NCI-H1105 (cell line): ENCODE data around the gene AMN1.
"Not testable (repeated sequence)": the region's sequence is repeated elsewhere in the genome, so short reads cannot be mapped to it uniquely, and the experiment has no call there.

Source experiments
- DNase-seq: peaks from one replicate; lab custom pipeline; 2025; lab: John Stamatoyannopoulos, UW

AMN1 gene

GRCh38 chr12:31685801-31686200 is 43.0 kb downstream of the AMN1 start:
- no peak for DNase-seq

DNA sequence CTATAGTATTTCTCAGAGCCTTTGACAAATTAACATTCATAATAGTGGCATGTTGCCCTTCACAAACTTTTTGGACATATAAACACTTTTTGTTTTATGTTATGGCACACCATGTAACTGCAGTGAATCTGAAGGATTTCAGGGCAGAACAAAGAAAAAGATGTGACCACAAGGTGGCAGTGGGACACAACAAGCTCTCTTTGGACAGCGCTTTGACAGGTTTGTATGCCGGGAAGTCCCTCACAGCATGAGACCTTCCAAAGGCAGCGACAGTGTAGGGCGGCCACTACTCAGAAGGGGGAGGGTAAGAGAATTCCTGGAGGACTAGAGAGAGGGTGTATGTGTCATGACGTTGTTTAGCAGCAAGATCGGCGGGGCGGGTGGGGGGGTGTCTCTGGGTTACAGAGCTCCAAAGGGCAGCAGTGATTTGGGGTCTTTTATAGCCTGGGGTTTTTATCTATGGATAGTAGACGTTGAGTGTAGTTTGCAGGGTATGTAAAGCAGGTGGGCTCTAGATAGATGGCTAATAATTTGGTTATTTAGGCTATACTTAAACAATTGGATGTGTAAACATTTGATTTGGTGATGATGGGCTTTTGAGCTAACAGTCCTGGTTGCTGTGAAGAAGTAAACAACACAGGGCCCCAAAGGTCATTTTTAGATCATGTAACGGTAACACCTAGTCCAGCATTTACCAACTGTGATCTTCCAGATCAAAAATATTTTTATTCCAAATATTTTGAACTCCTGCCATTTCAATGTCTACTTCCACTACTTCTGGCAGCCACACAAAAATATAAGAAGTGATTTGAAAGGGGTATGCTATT is 46.5 kb downstream of the AMN1 start:
- DNase-seq, result peak; percentile 62

GRCh38 chr12:31672521-31672920 is 56.3 kb downstream of the AMN1 start:
- no peak for DNase-seq

DNA sequence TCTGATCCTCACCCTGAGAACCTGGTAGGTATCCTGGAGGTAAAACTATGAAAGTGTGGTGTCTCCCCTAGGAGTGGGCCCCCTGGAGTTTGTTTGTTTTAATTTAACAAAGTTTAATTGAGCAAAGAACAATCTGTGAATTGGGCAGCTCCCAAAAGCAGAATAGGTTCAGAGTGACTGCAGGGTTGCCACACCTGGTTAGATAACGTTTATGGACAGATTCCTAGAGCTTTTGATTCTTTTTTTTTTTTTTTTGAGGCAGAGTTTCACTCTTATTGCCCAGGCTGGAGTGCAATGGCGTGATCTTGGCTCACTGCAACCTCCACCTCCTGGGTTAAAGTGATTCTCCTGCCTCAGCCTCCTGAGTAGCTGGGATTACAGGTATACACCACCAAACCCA is 59.2 kb downstream of the AMN1 start:
- DNase-seq, result not testable (repeated sequence)

DNA sequence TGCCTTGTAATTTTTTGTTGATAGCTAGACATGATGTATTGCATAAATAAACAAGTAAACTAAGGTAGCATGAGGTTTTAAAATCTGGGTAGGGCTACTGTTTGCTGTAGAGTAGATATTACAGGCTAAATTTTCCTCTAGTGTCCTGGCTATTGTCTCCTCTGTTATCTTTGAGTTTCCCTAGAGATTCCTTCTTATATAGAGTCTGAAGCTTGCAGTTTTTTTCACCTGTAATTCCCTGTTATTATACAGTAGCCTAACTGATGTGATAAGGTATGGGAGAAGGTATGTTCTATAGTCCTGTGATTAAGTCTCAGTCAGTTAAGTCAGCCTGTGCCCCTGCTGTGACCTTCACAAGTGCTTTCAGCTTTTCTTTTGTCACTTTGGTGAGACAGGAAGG is 59.8 kb downstream of the AMN1 start:
- no peak for DNase-seq

DNA sequence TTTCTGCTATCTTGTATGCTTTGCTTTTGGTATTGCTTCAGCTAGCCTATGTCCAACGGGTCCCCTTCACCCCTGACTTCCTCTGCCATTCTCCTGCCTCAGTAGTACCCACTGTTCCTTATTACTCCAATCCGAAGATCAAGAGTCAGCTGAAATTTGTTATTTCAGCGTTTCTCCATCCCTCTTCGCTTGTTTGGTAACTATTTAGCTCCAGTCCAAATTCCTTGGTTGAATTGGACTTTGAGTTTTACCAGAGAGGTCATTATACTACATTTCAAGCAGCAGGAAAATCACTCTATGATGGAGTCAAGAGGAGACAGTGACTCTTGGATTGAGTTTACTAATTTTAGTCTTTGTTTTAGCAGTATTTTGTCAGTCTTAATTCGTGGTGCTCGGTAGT is 64.8 kb downstream of the AMN1 start:
- DNase-seq, result no peak

DNA sequence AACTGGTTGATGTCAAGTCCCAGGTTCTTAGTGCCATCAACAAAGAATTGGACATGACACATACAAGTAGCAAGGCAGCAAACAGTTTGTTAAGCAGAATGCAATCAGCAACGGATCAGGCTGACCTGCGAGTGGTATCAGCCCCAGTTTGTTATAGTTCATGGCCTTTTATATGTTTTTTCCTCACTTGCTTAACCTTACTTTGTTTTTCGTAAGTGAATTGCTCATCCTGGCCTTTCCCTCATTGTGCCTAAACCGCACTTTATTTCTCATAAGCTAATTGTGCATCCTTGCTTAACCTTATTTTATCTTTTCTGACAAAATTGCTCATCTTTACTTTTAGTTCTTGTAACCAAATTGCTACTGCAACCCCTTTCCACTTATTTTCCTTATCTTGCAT is 65.2 kb downstream of the AMN1 start:
- DNase-seq, result no peak

DNA sequence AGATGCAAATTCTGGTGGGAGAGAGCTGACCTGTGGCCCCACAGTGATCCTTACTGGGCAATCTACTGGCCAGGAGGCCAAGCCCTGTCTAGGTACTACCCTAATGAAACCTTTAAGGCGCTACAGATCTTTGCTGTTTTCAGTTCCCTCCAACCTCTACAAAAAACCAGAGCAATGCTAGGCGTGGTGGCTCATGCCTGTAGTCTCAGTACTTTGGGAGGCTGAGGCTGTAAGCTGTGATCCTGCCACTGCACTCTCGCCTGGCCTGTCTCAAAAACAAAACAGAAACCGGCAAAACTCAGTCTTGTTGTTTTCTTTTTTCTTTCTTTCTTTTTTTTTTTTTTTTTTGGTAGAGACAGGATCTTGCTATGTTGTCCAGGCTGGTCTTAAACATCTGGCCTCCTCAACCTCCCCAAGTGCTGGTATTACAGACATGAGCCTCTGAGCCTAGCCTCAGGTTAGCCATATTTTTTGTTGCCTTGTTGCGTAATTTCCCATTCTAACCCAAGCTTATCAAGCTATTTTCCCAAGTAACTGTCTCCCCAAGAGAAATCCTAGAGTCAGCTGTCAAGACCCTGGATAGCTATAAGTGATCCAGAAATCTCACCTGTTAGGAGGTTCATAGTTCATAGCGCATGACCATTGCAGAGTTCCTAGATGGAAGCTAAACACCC is 66.5 kb downstream of the AMN1 start:
- no peak for DNase-seq

DNA sequence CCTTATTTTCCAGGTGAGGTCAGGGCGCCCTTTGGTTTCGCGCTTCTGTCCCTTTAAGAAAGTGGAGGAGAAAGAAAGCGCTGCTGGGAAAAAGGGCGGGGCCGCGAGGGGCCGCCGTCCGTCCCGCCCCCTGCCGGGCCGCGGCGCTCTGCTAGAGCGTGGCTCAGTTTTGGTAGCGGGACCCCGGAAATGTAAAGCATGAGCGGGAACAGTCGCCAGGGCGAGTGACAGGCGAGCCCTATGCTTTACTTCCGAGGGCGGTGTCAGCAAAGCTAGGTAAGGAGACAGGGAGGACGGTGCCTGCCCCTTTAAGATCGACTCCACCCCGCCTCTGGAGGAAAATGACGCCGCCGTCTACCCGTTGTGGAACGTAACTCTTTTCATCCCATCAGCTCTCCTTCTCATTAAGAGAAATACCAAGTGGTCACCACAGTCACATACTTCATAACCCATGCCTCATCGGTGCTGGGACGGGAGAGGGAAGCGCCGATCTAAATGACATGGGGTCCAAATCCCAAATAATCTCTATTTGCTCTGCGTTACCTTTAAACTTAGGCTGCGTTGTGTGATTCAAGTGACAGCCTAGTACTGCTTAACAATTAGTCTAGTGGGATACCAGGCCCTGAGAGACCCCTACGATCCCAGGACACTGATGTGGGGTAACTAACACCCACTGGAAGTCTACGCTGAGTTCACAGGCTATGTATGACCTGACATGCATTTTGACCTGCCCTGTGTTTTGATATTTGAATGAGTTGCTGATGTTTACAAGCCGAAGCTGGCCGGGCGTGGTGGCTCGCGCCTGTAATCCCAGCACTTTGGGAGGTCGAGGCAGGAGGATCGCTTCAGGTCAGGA is 69.5 kb downstream of the AMN1 start, which contains the start of gene ETFBKMT:
Gene ETFBKMT, plus strand, starts transcription at position 602 of the 856 bp plus-strand sequence. CDS start 2,266 bp downstream, outside the sequence.
- peak; percentile 93 for DNase-seq

GRCh38 chr12:31658471-31659086 is 70.2 kb downstream of the AMN1 start:
- no peak for DNase-seq

GRCh38 chr12:31655792-31656191 is 73.0 kb downstream of the AMN1 start:
- DNase-seq, result no peak

GRCh38 chr12:31655208-31655607 is 73.6 kb downstream of the AMN1 start:
- no peak for DNase-seq

GRCh38 chr12:31651893-31652521 is 76.8 kb downstream of the AMN1 start:
- no peak for DNase-seq

DNA sequence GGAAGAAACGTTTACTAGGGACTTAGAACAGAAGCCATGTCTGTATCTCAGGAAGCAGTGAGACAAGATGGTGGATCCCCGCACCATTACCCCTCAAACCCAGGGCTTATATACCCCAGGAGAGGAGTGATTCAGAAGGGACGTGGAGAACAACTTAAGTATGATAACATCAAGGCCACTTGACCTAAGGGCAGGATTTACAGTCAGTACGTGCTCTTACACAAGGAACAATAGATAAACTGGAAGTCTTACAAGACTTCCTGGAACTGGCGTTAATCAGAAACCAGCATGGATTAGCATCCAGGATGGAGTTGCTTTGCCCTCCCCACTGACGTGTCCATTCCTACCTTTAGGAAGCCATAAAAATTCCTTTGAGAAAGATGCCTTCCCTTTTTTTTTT is 77.9 kb downstream of the AMN1 start:
- no peak for DNase-seq

DNA sequence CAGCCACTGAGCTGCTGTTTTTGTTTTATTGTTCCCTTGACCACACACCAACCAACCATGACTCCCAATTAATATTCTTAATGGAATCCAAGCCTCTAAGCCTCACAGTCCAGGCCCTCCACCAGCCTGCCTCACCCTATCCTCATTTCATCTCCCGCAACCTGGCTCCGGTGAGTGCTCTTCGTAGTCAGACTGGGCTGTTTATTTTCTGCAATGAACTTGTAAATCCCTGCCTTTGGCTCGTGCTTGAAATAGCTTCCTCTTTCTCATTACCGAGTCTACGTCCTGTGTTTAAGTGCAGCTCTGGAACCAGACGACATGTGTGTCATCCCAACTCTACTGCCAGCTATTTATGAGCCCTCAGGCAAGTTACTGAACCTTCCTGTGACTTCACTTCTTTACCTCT is 81.7 kb downstream of the AMN1 start:
- DNase-seq, result no peak

- DNase-seq, result no peak
Observed at GRCh38 chr12:31645924-31646323, 82.9 kb downstream of the AMN1 start.

DNA sequence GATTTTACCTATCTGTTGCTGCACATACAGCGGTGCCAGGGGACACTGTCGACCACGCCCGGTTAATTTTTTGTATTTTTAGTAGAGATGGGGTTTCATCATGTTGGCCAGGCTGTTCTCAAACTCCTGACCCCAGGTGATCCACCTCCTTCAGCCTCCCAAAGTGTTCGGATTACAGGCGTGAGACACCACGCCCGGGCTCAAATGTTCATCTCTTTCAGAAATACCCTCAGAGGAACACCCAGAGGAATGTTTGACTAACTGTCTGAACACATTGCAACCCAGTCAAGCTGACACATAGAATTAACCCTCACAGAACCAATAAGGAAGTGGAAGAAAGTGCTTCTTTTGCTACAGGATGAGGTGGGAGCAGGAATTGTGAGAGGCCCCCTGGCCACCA is 84.3 kb downstream of the AMN1 start:
- no peak for DNase-seq

DNA sequence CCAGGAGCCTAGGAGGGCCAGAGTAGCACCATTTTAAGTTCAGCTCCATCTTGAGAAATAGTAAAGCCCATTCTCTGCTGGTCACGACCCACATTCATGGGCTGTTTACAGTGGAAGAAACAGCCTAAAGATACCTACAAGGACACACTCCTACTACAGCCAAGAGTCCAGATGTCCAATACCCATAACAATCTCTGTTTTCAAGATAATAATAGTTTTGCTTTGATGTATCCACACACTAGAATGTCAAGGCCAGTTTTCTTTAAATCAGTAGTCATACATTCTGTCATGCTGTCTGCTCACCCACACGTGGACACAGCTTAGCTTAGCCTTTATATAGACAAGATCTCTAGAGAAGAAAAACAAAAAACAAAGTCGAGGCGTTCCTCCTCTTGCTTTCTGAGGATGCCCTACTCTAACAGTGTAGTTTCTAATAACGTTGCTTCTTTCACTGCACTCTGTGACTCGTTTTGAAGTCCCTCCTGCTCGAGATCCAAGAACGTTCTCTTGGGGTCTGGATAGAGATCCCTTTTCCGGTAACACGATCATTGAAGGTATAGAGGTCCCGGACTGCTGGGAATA is 87.2 kb downstream of the AMN1 start:
- no peak for DNase-seq

- no peak for DNase-seq
Observed at GRCh38 chr12:31634620-31635019, 94.2 kb downstream of the AMN1 start.

- no peak for DNase-seq
Observed at GRCh38 chr12:31633464-31633863, 95.4 kb downstream of the AMN1 start.

DNA sequence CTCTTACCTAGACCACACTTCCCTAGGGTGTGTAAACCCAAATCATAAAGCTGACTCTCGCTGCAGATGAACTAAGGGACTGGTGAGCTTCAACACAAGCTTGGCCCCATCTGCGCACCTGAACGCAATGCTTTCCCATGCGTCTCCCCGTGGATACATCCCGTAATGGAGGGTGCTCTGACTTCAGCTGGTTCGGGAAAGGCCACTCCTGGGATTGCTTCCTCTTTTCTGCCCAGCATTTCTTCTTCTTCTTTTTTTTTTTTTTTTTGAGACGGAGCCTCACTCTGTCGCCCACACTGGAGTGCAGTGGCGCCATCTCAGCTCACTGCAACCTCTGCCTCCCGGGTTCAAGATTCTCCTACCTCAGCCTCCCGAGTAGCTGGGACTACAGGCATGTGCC is 97.0 kb downstream of the AMN1 start:
- DNase-seq, result no peak
